Measurements from ENCODE around the gene ASPM. TPM values are rescaled to one million over a fixed set of nuclear protein-coding genes. Genes with fewer than 3 reads are reported as not detected.

ASPM gene
- total RNA-seq, 1 donor from 2014 or later, result 0.69 TPM

- no peak for TF ChIP-seq CTCF (IDR thresholded peaks at IDR 0.05)
- ATAC-seq (ENCODE audit: low read depth) (no peak), DNase-seq (no peak)
- H3K4me3 Mint-ChIP-seq, result no peak overlapping the region
- H3K36me3 Mint-ChIP-seq (ENCODE audit: low read depth), result no peaks in the 10 kb centered on the region
- H3K27me3 Mint-ChIP-seq, result no peaks in the 10 kb centered on the region
- POLR2A ChIA-PET, result no interaction called here
- no peak overlapping the region for H3K27ac Mint-ChIP-seq
- CTCF ChIA-PET, result no interaction called here
- intact Hi-C loops (cut with micrococcal nuclease), result no loop called here
- H3K9me3 Mint-ChIP-seq, result peaks cover 17% of the 10 kb centered on the region
- H3K4me1 Mint-ChIP-seq, result no peaks in the 10 kb centered on the region
Measured at GRCh38 chr1:197083474-197083873, 63.0 kb downstream of the ASPM start.

- Mint-ChIP-seq H3K9me3 (peaks cover 17% of the 10 kb centered on the region), H3K27me3 (no peaks in the 10 kb centered on the region), H3K36me3 (ENCODE audit: low read depth) (no peaks in the 10 kb centered on the region), H3K4me1 (no peaks in the 10 kb centered on the region), H3K4me3 (no peak overlapping the region), H3K27ac (no peak overlapping the region)
- ATAC-seq (ENCODE audit: low read depth) (no peak), DNase-seq (no peak)
- no peak for TF ChIP-seq CTCF (IDR thresholded peaks at IDR 0.05)
- intact Hi-C loops (cut with micrococcal nuclease), result no loop called here
- ChIA-PET CTCF (no interaction called here), POLR2A (no interaction called here)
Measured at GRCh38 chr1:197081117-197081753, 65.2 kb downstream of the ASPM start.

GRCh38 chr1:197080323-197080722 is 66.1 kb downstream of the ASPM start:
- peaks cover 17% of the 10 kb centered on the region for H3K9me3 Mint-ChIP-seq
- no peak for DNase-seq
- H3K27me3 Mint-ChIP-seq, result no peaks in the 10 kb centered on the region
- no peaks in the 10 kb centered on the region for H3K36me3 Mint-ChIP-seq (ENCODE audit: low read depth)
- intact Hi-C loops (cut with micrococcal nuclease), result no loop called here
- no peak overlapping the region for H3K27ac Mint-ChIP-seq
- ATAC-seq (ENCODE audit: low read depth), result no peak
- CTCF ChIA-PET, result no interaction called here
- TF ChIP-seq CTCF (IDR thresholded peaks at IDR 0.05), result no peak
- no peak overlapping the region for H3K4me3 Mint-ChIP-seq
- POLR2A ChIA-PET, result no interaction called here
- H3K4me1 Mint-ChIP-seq, result no peaks in the 10 kb centered on the region

GRCh38 chr1:197076585-197076984 is 69.9 kb downstream of the ASPM start:
- CTCF ChIA-PET, result no interaction called here
- H3K4me1 Mint-ChIP-seq, result no peaks in the 10 kb centered on the region
- POLR2A ChIA-PET, result no interaction called here
- no peak overlapping the region for H3K4me3 Mint-ChIP-seq
- intact Hi-C loops (cut with micrococcal nuclease), result no loop called here
- no peaks in the 10 kb centered on the region for H3K36me3 Mint-ChIP-seq (ENCODE audit: low read depth)
- no peak overlapping the region for H3K27ac Mint-ChIP-seq
- DNase-seq (no peak), ATAC-seq (ENCODE audit: low read depth) (no peak)
- peaks cover 10% of the 10 kb centered on the region for H3K9me3 Mint-ChIP-seq
- no peak for TF ChIP-seq CTCF (IDR thresholded peaks at IDR 0.05)
- no peaks in the 10 kb centered on the region for H3K27me3 Mint-ChIP-seq

- H3K9me3 Mint-ChIP-seq, result peaks cover 4% of the 10 kb centered on the region
- no peaks in the 10 kb centered on the region for H3K27me3 Mint-ChIP-seq
- H3K4me3 Mint-ChIP-seq, result no peak overlapping the region
- H3K27ac Mint-ChIP-seq, result no peak overlapping the region
- ChIA-PET CTCF (no interaction called here), POLR2A (interaction anchor here (0.8 kb wide), 1 partner anchor 15 kb away, joined by 4 read pairs; no protein-coding TSS in a partner anchor)
- TF ChIP-seq CTCF (IDR thresholded peaks at IDR 0.05), result no peak
- no peaks in the 10 kb centered on the region for H3K36me3 Mint-ChIP-seq (ENCODE audit: low read depth)
- DNase-seq (no peak), ATAC-seq (ENCODE audit: low read depth) (no peak)
- H3K4me1 Mint-ChIP-seq, result no peaks in the 10 kb centered on the region
- intact Hi-C loops (cut with micrococcal nuclease), result no loop called here
Measured at GRCh38 chr1:197073978-197074377, 72.5 kb downstream of the ASPM start.
